Peyer's patch (tissue), 4 donors: Measurements from ENCODE around the gene ZHX3.

Experiments
- POLR2A ChIP-seq, 2 donors: fragments of 450-650 bp; IDR thresholded peaks; one replicate each; pipeline ENCODE4 v1.5.1; 2017; ENCODE audit warnings: antibody characterized with exemption in 2 of 2, mild to moderate bottlenecking in 2 of 2, moderate library complexity in 2 of 2
- TF ChIP-seq, protein P1 (sequence below), 6 experiments: fragments of 450-650 bp in 4 of 6; fragments of 200-600 bp in 2 of 6; sonication (generic) in 1 of 6; IDR thresholded peaks; one replicate each; pipeline ENCODE4 v1.5.1; 2017 to 2019; ENCODE audit warnings: antibody characterized with exemption in 6 of 6, mild to moderate bottlenecking in 3 of 6, moderate library complexity in 1 of 6

DNA sequence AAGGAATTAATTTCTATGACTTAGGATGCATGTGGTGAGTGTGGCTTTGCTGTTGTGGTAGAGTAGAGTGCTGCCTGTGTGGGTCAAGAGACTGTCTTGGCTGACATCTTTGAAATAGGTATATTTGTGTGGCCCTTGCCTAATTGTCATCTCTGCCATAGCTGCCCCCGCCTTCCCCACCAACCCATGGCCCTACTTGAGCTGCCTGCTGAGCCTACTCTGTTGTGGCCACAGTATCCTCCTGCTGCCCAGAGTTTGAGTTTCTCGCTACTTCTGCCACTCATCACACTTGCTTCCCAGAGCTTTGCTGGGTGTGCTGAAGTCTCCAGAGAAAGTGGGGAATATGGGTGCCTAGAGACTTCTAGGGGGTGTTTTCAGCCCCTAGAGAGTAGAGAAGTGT is 172.2 kb downstream of the ZHX3 start:
- no peak for TF ChIP-seq POLR2A (IDR thresholded peaks at IDR 0.05)
- TF ChIP-seq, protein P1, sequence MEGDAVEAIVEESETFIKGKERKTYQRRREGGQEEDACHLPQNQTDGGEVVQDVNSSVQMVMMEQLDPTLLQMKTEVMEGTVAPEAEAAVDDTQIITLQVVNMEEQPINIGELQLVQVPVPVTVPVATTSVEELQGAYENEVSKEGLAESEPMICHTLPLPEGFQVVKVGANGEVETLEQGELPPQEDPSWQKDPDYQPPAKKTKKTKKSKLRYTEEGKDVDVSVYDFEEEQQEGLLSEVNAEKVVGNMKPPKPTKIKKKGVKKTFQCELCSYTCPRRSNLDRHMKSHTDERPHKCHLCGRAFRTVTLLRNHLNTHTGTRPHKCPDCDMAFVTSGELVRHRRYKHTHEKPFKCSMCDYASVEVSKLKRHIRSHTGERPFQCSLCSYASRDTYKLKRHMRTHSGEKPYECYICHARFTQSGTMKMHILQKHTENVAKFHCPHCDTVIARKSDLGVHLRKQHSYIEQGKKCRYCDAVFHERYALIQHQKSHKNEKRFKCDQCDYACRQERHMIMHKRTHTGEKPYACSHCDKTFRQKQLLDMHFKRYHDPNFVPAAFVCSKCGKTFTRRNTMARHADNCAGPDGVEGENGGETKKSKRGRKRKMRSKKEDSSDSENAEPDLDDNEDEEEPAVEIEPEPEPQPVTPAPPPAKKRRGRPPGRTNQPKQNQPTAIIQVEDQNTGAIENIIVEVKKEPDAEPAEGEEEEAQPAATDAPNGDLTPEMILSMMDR (IDR thresholded peaks at IDR 0.05): no peak
